ENCODE data around the gene DNHD1. TPM values are rescaled to one million over a fixed set of nuclear protein-coding genes. Genes with fewer than 3 reads are reported as not detected.

DNHD1 gene
- total RNA-seq, 2 donors from 2014 or later: 23.9 to 26.5 TPM

GRCh38 chr11:6481012-6481923, 15.8 kb upstream of the DNHD1 start, which contains the start of the genes ARFIP2 and TIMM10B:
ARFIP2 (minus strand) TSS chr11:6481331; CDS start chr11:6480421, 910 bp downstream.
TIMM10B (plus strand) TSS chr11:6481501; CDS start chr11:6481517, 16 bp downstream.
- ATAC-seq (ENCODE audit: insufficient number of reproducible peaks, low FRiP score, low read depth) (peak; percentile 93), DNase-seq (ENCODE audit: low spot score) (peak; percentile 95)
- H3K27ac ChIP-seq: peak within 1 kb of the TSS; percentile 83 to 91
- peak within 1 kb of the TSS; percentile 95 for H3K4me3 ChIP-seq
- no peaks in the 10 kb centered on the region for H3K27me3 ChIP-seq (replicated peaks; ENCODE audit: insufficient read depth)
- peaks cover 20% of the 10 kb centered on the region for H3K36me3 ChIP-seq
- no peaks in the 10 kb centered on the region for H3K9me3 ChIP-seq
- peaks cover 16 to 27% of the 10 kb centered on the region in 2 donors for H3K4me1 ChIP-seq (ENCODE audit: control insufficient read depth in 1 of 2, low read depth in 2 of 2)
- TF ChIP-seq CTCF (IDR thresholded peaks at IDR 0.05): no peak

DNA sequence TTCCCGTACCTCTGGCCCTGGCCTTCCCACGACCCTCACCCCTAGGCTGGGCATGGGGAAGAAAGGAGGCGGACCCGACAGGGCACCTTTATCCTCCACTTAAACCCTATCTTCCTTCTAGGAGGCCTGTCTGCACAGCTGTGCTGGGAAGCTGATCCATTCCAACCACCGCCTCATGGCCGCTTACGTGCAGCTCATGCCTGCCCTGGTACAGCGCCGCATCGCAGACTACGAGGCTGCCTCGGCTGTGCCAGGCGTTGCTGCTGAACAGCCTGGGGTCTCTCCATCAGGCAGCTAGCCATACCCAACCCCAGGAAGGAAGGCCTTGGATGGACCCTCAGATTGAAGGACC, 15.2 kb upstream of the DNHD1 start:
- no peak for TF ChIP-seq CTCF (IDR thresholded peaks at IDR 0.05)
- peaks cover 17% of the 10 kb centered on the region for H3K36me3 ChIP-seq
- peak overlapping the region; percentile 95 for H3K4me3 ChIP-seq
- H3K9me3 ChIP-seq: no peaks in the 10 kb centered on the region
- peak overlapping the region; percentile 83 to 91 for H3K27ac ChIP-seq
- ATAC-seq (ENCODE audit: insufficient number of reproducible peaks, low FRiP score, low read depth): no peak
- DNase-seq (ENCODE audit: low spot score): no peak
- H3K27me3 ChIP-seq (replicated peaks; ENCODE audit: insufficient read depth): no peaks in the 10 kb centered on the region
- peaks cover 16 to 27% of the 10 kb centered on the region in 2 donors for H3K4me1 ChIP-seq (ENCODE audit: control insufficient read depth in 1 of 2, low read depth in 2 of 2)

GRCh38 chr11:6482441-6482840, 14.6 kb upstream of the DNHD1 start:
- H3K27me3 ChIP-seq (replicated peaks; ENCODE audit: insufficient read depth): no peaks in the 10 kb centered on the region

GRCh38 chr11:6483015-6483414, 14.1 kb upstream of the DNHD1 start:
- H3K4me3 ChIP-seq: no peak overlapping the region
- H3K4me1 ChIP-seq (ENCODE audit: control insufficient read depth in 1 of 2, low read depth in 2 of 2): peaks cover 16 to 27% of the 10 kb centered on the region in 2 donors
- DNase-seq (ENCODE audit: low spot score) (no peak), ATAC-seq (ENCODE audit: insufficient number of reproducible peaks, low FRiP score, low read depth) (no peak)
- H3K9me3 ChIP-seq: no peaks in the 10 kb centered on the region
- no peak overlapping the region for H3K27ac ChIP-seq
- no peaks in the 10 kb centered on the region for H3K27me3 ChIP-seq (replicated peaks; ENCODE audit: insufficient read depth)
- H3K36me3 ChIP-seq: peaks cover 8% of the 10 kb centered on the region
- no peak for TF ChIP-seq CTCF (IDR thresholded peaks at IDR 0.05)

More at GRCh38 chr11:6482441-6482840, 14.6 kb upstream of the DNHD1 start:
- Histone ChIP-seq H3K36me3 (peaks cover 12% of the 10 kb centered on the region), H3K4me1 (ENCODE audit: control insufficient read depth in 1 of 2, low read depth in 2 of 2) (peaks cover 16 to 27% of the 10 kb centered on the region in 2 donors), H3K27ac (peak overlapping the region; percentile 83 to 91), H3K9me3 (no peaks in the 10 kb centered on the region), H3K4me3 (peak overlapping the region; percentile 95)
- ATAC-seq (ENCODE audit: insufficient number of reproducible peaks, low FRiP score, low read depth): no peak
- TF ChIP-seq CTCF (IDR thresholded peaks at IDR 0.05): no peak
- DNase-seq (ENCODE audit: low spot score): no peak

GRCh38 chr11:6485661-6486060, 11.4 kb upstream of the DNHD1 start:
- no peak overlapping the region for H3K27ac ChIP-seq
- no peaks in the 10 kb centered on the region for H3K36me3 ChIP-seq
- TF ChIP-seq CTCF (IDR thresholded peaks at IDR 0.05): no peak
- H3K9me3 ChIP-seq: no peaks in the 10 kb centered on the region
- ATAC-seq (ENCODE audit: insufficient number of reproducible peaks, low FRiP score, low read depth) (no peak), DNase-seq (ENCODE audit: low spot score) (no peak)
- peaks cover 10 to 13% of the 10 kb centered on the region in 2 donors for H3K4me1 ChIP-seq (ENCODE audit: control insufficient read depth in 1 of 2, low read depth in 2 of 2)
- H3K4me3 ChIP-seq: no peak overlapping the region
- H3K27me3 ChIP-seq (replicated peaks; ENCODE audit: insufficient read depth): no peaks in the 10 kb centered on the region
